H1 (cell line): ENCODE results near the gene NFIA. TPM values are rescaled to one million over a fixed set of nuclear protein-coding genes. Genes with fewer than 3 reads are reported as not detected.

Experiments used
- CTCF ChIA-PET: fragments of 300-600 bp; sonication (Branson Sonifier 250); formaldehyde crosslinking; loops from one replicate; lab custom pipeline; 2021; ENCODE audit not compliant: partially characterized antibody; lab: Charles Lee
- POLR2A ChIA-PET: fragments of 300-600 bp; sonication (Branson Sonifier 250); formaldehyde crosslinking; loops from one replicate; lab custom pipeline; 2021; ENCODE audit warnings: inconsistent platforms; ENCODE audit not compliant: partially characterized antibody; lab: Charles Lee
- DNase-seq, 2 experiments: peaks; one replicate each; pipeline versions ENCODE4 v3.0.0 to v3.0.0-alpha.2; 2010 to 2022; ENCODE audit warnings: low spot score in 2 of 2, low read depth in 1 of 2, mixed read lengths in 1 of 2
- FAIRE-seq: peaks from 2 replicates; lab custom pipeline; 2011; peaks lifted over from hg19 to GRCh38; lab: Jason Lieb, UNC
- H2AFZ ChIP-seq: 2 replicates; pipeline ENCODE4 v1.8.1; 2012; ENCODE audit warnings: low read length, inconsistent platforms
- H2AK5ac ChIP-seq: 2 replicates; pipeline ENCODE4 v1.6.1; 2013; ENCODE audit warnings: low read depth, low read length
- H2BK120ac ChIP-seq: replicated peaks from 2 replicates; pipeline ENCODE3; 2013; ENCODE audit warnings: low read depth, low read length, inconsistent platforms
- H2BK12ac ChIP-seq: 2 replicates; pipeline ENCODE4 v1.6.1; 2013; ENCODE audit warnings: low read depth, low read length
- H2BK15ac ChIP-seq: 2 replicates; pipeline ENCODE4 v1.6.1; 2013; ENCODE audit warnings: low read length
- H2BK20ac ChIP-seq: 2 replicates; pipeline ENCODE4 v1.6.1; 2013; ENCODE audit warnings: low read length
- H2BK5ac ChIP-seq: 2 replicates; pipeline ENCODE4 v1.6.1; 2013; ENCODE audit warnings: low read depth, low read length
- H3K14ac ChIP-seq: 2 replicates; pipeline ENCODE4 v1.6.1; 2013; ENCODE audit warnings: inconsistent platforms; ENCODE audit not compliant: insufficient read length
- H3K18ac ChIP-seq: 2 replicates; pipeline ENCODE4 v1.6.1; 2013; ENCODE audit warnings: low read length; ENCODE audit errors: extremely low read depth
- H3K23ac ChIP-seq: 2 replicates; pipeline ENCODE4 v1.6.1; 2013; ENCODE audit warnings: inconsistent platforms; ENCODE audit not compliant: insufficient read length
- H3K23me2 ChIP-seq: 2 replicates; pipeline ENCODE4 v1.6.1; 2013; ENCODE audit warnings: low read depth, low read length
- H3K27ac ChIP-seq: 2 replicates; pipeline ENCODE4 v1.6.1; 2011; ENCODE audit warnings: low read depth, low read length, inconsistent platforms
- H3K27me3 ChIP-seq, 4 experiments: replicated peaks in 1 of 4; 1 replicate in 1 of 4; 2 replicates in 3 of 4; pipeline versions ENCODE4 v1.6.1 to v1.8.1; 2011 to 2013; ENCODE audit warnings: low read length in 3 of 4, mild to moderate bottlenecking in 3 of 4, inconsistent platforms in 2 of 4, mixed read lengths in 2 of 4, moderate library complexity in 1 of 4; ENCODE audit not compliant: control insufficient read depth in 3 of 4, insufficient read depth in 3 of 4; ENCODE audit errors: extremely low read depth in 1 of 4
- H3K36me3 ChIP-seq, 4 experiments: 2 replicates each; pipeline versions ENCODE4 v1.6.1 to v1.8.1; 2011 to 2013; ENCODE audit warnings: mild to moderate bottlenecking in 4 of 4, low read length in 3 of 4, moderate library complexity in 2 of 4, control low read depth in 1 of 4, inconsistent platforms in 1 of 4; ENCODE audit not compliant: insufficient read depth in 4 of 4, control insufficient read depth in 2 of 4
- H3K4ac ChIP-seq: replicated peaks from 2 replicates; pipeline ENCODE3; 2013; ENCODE audit warnings: low read length, low read depth, mixed read lengths, inconsistent platforms; ENCODE audit not compliant: insufficient read length
- H3K4me1 ChIP-seq, 4 experiments: replicated peaks in 1 of 4; 1 replicate in 1 of 4; 2 replicates in 3 of 4; pipeline versions ENCODE4 v1.6.1 to v1.8.1; 2011 to 2013; ENCODE audit warnings: low read length in 3 of 4, inconsistent platforms in 2 of 4, mixed read lengths in 1 of 4; ENCODE audit not compliant: insufficient read depth in 4 of 4, control insufficient read depth in 3 of 4
- H3K4me2 ChIP-seq, 2 experiments: 2 replicates each; pipeline versions ENCODE4 v1.6.1 to v1.8.1; 2011 to 2013; ENCODE audit warnings: low read depth in 2 of 2, low read length in 2 of 2, control low read depth in 1 of 2, inconsistent platforms in 1 of 2, mild to moderate bottlenecking in 1 of 2; ENCODE audit not compliant: insufficient read depth in 1 of 2
- H3K4me3 ChIP-seq, 4 experiments: fragments of 200-600, 300-600 bp in 1 of 4; sonication (generic), shearing (Covaris generic), sonication (Bioruptor Twin) in 1 of 4; 2 replicates each; pipeline versions ENCODE4 v1.5.1 to v1.8.1; 2011 to 2016; ENCODE audit warnings: low read length in 4 of 4, low read depth in 3 of 4, control low read depth in 2 of 4, inconsistent platforms in 2 of 4, mild to moderate bottlenecking in 2 of 4, mixed read lengths in 1 of 4, moderate library complexity in 1 of 4; ENCODE audit not compliant: insufficient read depth in 2 of 4; ENCODE audit errors: extremely low read depth in 1 of 4
- H3K56ac ChIP-seq: replicated peaks from 2 replicates; pipeline ENCODE3; 2013; ENCODE audit warnings: low read depth, mild to moderate bottlenecking, mixed read lengths, low read length, inconsistent platforms; ENCODE audit not compliant: insufficient read length
- H3K79me1 ChIP-seq: 2 replicates; pipeline ENCODE4 v1.6.1; 2013; ENCODE audit warnings: low read depth, low read length, control low read depth
- H3K79me2 ChIP-seq, 2 experiments: 2 replicates each; pipeline versions ENCODE4 v1.6.1 to v1.8.1; 2012 to 2013; ENCODE audit warnings: low read length in 2 of 2, mild to moderate bottlenecking in 2 of 2, inconsistent platforms in 1 of 2; ENCODE audit not compliant: insufficient read depth in 2 of 2, control insufficient read depth in 1 of 2
- H3K9ac ChIP-seq, 4 experiments: replicated peaks in 1 of 4; 1 replicate in 1 of 4; 2 replicates in 3 of 4; pipeline versions ENCODE4 v1.6.1 to v1.8.1; 2011 to 2013; ENCODE audit warnings: low read depth in 3 of 4, low read length in 3 of 4, control low read depth in 2 of 4, mild to moderate bottlenecking in 2 of 4, moderate library complexity in 2 of 4, inconsistent platforms in 1 of 4; ENCODE audit errors: extremely low read depth in 1 of 4
- H3K9me3 ChIP-seq, 2 experiments: 2 replicates each; pipeline versions ENCODE4 v1.6.1 to v1.8.1; 2012 to 2013; ENCODE audit warnings: mild to moderate bottlenecking in 2 of 2, moderate library complexity in 2 of 2, control low read depth in 1 of 2, inconsistent platforms in 1 of 2, low read depth in 1 of 2, low read length in 1 of 2, mixed read lengths in 1 of 2; ENCODE audit not compliant: insufficient read depth in 2 of 2
- H4K20me1 ChIP-seq, 2 experiments: replicated peaks in 1 of 2; 2 replicates each; pipeline versions ENCODE3 to v1.8.1; 2011 to 2013; ENCODE audit warnings: inconsistent platforms in 2 of 2, low read length in 2 of 2, mild to moderate bottlenecking in 1 of 2; ENCODE audit not compliant: insufficient read depth in 2 of 2, control insufficient read depth in 1 of 2
- H4K5ac ChIP-seq: 2 replicates; pipeline ENCODE4 v1.6.1; 2013; ENCODE audit warnings: low read length, low read depth, mixed read lengths, inconsistent platforms; ENCODE audit not compliant: insufficient read length
- H4K8ac ChIP-seq: 2 replicates; pipeline ENCODE4 v1.8.0; 2013; ENCODE audit warnings: mild to moderate bottlenecking, moderate library complexity, low read length, inconsistent platforms; ENCODE audit not compliant: insufficient read depth; ENCODE audit errors: extremely low read depth
- H4K91ac ChIP-seq: replicated peaks from 2 replicates; pipeline ENCODE3; 2013; ENCODE audit warnings: low read length, mixed read lengths, inconsistent platforms; ENCODE audit not compliant: insufficient read length
- CHD1 ChIP-seq: IDR thresholded peaks from 2 replicates; pipeline ENCODE4 v1.6.1; 2012; ENCODE audit warnings: low read depth, low read length, improper control_type of control experiment
- SP2 ChIP-seq: IDR thresholded peaks from 2 replicates; pipeline ENCODE4 v1.6.1; 2012; ENCODE audit warnings: mild to moderate bottlenecking, low read length, inconsistent platforms
- SRF ChIP-seq: IDR thresholded peaks from 2 replicates; pipeline ENCODE4 v1.6.1; 2011; ENCODE audit warnings: mild to moderate bottlenecking, low read depth, low read length, moderate library complexity
- TEAD4 ChIP-seq: IDR thresholded peaks from 2 replicates; pipeline ENCODE4 v1.6.1; 2012; ENCODE audit warnings: low read depth, low read length, inconsistent platforms, mixed read lengths
- WGBS, 2 experiments: shearing (Covaris generic) in 1 of 2; methylation state at CpG; one replicate each; pipeline versions ENCODE4 v1.1.6 to v1.1.7; 2013 to 2015; ENCODE audit warnings: low lambda C conversion rate in 2 of 2, mixed read lengths in 2 of 2, inconsistent platforms in 1 of 2, low coverage in 1 of 2, missing lambda C conversion rate in 1 of 2; ENCODE audit not compliant: insufficient replicate concordance in 2 of 2, insufficient coverage in 1 of 2, insufficient read length in 1 of 2; ENCODE audit errors: extremely low coverage in 1 of 2, missing lambda C conversion rate in 1 of 2; 5-methylcytosine and 5-hydroxymethylcytosine counted together
- polyA plus RNA-seq, 7 experiments: library from polyadenylated mRNA; depleted of rRNA in 3 of 7; stranded (reverse) in 5 of 7; unstranded in 2 of 7; fragments of >200 nt in 5 of 7; fragments of 200-250 nt in 2 of 7; gene quantifications; 1 replicate in 5 of 7; 2 replicates in 1 of 7; 4 replicates in 1 of 7; pipeline versions ENCODE4 v1.2.1 to v1.2.3, GENCODE V29; 2011 to 2013; ENCODE audit warnings: missing spikeins in 2 of 7, mixed read lengths in 2 of 7
- total RNA-seq: library from RNA; stranded (reverse); fragmentation: NEBNext Ultra II Directional; extraction: Animal tissue kit (Norgen Biotek cat#: 25700); gene quantifications from 2 replicates; pipeline ENCODE4 v1.2.1, GENCODE V29; 2021

NFIA gene
- total and polyA plus RNA-seq, 2 of the 8 experiments (the other 6 are each of a cell fraction or from before 2014, with no cell fraction given) = 1.8 to 2.3 TPM

- 78% methylated on average over 3 of the region's 3 CpGs; no CpG with 5 or more reads in 1 of the 2 experiments for WGBS, 2 experiments
Measured at GRCh38 chr1:61424382-61424781, 342.0 kb downstream of the NFIA start.

More at GRCh38 chr1:61424382-61424781, 342.0 kb downstream of the NFIA start:
- Histone ChIP-seq H3K18ac (no peak overlapping the region), H3K56ac (no peak overlapping the region), H4K8ac (no peak overlapping the region), H4K91ac (no peak overlapping the region), H3K9me3 (no peaks in the 10 kb centered on the region), H2BK20ac (no peak overlapping the region), H3K4me2 (no peak overlapping the region), H2AK5ac (no peak overlapping the region), H3K9ac (no peak overlapping the region), H2AFZ (no peak overlapping the region), H2BK120ac (no peak overlapping the region), H3K14ac (no peak overlapping the region), H3K23me2 (no peaks in the 10 kb centered on the region), H3K27me3 (no peaks in the 10 kb centered on the region), H3K4me3 (no peak overlapping the region), H3K79me2 (no peaks in the 10 kb centered on the region), H2BK15ac (no peak overlapping the region), H3K23ac (no peak overlapping the region), H3K36me3 (no peaks in the 10 kb centered on the region), H4K20me1 (no peaks in the 10 kb centered on the region), H3K79me1 (no peaks in the 10 kb centered on the region), H2BK5ac (no peak overlapping the region), H3K27ac (no peak overlapping the region), H3K4ac (no peak overlapping the region), H3K4me1 (peaks cover 0 to 2% (median 0%) of the 10 kb centered on the region in 4 experiments; a peak in 1 of 7 replicates), H2BK12ac (no peak overlapping the region), H4K5ac (no peak overlapping the region)
- no peak for FAIRE-seq
- CTCF ChIA-PET = interaction anchor here (0.6 to 1.0 kb wide), 4 partner anchors 8 to 347 kb away, joined by 3 to 4 read pairs (median 3); no protein-coding TSS in a partner anchor
- POLR2A ChIA-PET = no interaction called here
- TF ChIP-seq TEAD4 = no peak
- no peak for TF ChIP-seq SP2
- TF ChIP-seq SRF = no peak
- TF ChIP-seq CHD1 = no peak
- no peak for DNase-seq
